ENCODE data around the gene CRACR2A. TPM values are rescaled to one million over a fixed set of nuclear protein-coding genes. Genes with fewer than 3 reads are reported as not detected.

Gene CRACR2A
- total RNA-seq, 2 donors from 2014 or later: 7.3 to 32.0 TPM

DNA sequence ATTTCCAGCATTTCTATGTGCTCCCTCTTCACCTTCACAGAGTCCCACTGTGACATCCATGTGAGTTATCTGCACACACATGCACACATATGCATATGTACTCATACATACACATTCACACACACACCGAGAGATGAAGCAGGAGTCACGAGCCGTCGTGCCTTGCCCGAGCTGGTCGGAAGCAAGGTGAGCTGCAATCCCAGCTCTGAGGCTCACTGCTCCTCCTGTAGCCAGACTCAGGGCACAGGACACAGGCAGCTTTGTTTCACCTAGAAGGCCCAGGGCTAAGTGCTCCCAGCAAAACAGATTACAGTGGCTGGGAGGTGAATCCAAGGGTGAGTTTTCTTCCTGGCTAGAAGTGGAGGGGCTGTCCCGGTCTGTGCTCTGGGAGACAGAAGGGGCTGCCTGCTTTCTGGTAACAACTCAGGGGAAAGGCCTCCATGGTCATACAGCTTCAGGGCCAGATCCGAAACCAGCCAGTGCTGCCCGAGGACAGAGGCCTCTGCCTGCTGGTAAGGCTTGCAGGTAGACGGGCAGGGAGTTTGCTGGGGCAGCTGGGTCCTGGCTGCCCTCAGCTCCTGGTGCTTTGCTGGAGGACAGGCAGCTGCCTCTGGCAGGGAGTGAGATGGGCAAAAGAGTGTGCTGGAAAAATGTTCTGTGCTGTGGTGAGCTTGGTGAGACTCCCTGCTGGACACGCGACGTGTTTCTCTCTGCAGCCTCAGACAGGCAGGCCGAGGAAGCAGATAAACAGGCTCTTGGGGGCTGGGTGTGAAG lies 123.7 kb downstream of the CRACR2A start:
- no peak overlapping the region for H3K27ac Mint-ChIP-seq
- peaks cover 21 to 24% of the 10 kb centered on the region in 2 donors for H3K36me3 Mint-ChIP-seq
- ATAC-seq: no peak
- no peaks in the 10 kb centered on the region for H3K9me3 Mint-ChIP-seq
- DNase-seq (ENCODE audit: low spot score in 2 of 2): no peak

- Mint-ChIP-seq H3K36me3 (peaks cover 21 to 24% of the 10 kb centered on the region in 2 donors), H3K9me3 (no peaks in the 10 kb centered on the region), H3K27ac (peak overlapping the region in 1 of 2 donors; percentile 6)
- DNase-seq (ENCODE audit: low spot score in 2 of 2): no peak
- ATAC-seq: no peak
Measured at GRCh38 chr12:3628629-3629028, 124.3 kb downstream of the CRACR2A start.

DNA sequence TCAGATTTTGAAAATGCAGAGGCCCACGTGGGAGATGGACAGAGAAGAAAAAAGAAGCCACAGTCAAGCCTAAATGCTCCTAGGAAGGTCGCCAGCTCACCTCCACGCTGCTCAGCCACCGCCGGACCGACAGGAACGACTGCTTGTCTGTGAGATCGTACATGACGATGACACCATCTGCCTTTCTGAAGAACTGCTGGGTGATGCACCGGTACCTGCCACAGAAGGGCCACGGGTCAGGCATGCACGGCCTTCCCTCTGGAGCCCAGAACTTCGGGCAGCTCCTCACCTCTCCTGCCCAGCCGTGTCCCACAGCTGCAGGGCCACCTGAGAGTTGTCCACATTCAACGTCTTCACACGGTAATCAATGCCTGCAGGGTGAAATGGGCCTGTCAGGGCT lies 125.6 kb downstream of the CRACR2A start:
- DNase-seq (ENCODE audit: low spot score in 2 of 2) (no peak), ATAC-seq (no peak)
- H3K9me3 Mint-ChIP-seq: no peaks in the 10 kb centered on the region
- H3K36me3 Mint-ChIP-seq: peaks cover 21 to 24% of the 10 kb centered on the region in 2 donors
- no peak overlapping the region for H3K27ac Mint-ChIP-seq

DNA sequence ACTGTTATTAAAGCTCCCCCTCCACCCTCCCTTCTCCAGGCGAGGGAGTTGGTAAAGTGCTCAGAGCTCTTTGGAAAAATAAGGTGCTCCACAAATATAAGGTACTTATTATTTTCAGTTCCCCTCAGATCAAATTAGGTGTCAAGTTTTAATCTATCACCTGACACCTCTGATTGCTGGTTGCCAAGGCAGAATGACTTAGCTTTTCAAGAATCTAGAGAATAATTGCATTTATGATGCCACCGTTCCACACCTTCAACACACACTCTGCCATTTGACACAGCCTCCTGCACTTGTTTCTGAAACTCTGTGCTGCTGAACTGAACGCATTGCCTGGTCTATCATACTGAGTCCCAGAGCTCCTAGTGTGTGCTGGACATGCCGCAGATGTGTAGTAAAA lies 128.6 kb downstream of the CRACR2A start:
- Mint-ChIP-seq H3K27ac (peak overlapping the region in 1 of 2 donors; percentile 38), H3K36me3 (peaks cover 17 to 25% of the 10 kb centered on the region in 2 donors), H3K9me3 (no peaks in the 10 kb centered on the region)
- ATAC-seq (no peak), DNase-seq (ENCODE audit: low spot score in 2 of 2) (no peak)

DNA sequence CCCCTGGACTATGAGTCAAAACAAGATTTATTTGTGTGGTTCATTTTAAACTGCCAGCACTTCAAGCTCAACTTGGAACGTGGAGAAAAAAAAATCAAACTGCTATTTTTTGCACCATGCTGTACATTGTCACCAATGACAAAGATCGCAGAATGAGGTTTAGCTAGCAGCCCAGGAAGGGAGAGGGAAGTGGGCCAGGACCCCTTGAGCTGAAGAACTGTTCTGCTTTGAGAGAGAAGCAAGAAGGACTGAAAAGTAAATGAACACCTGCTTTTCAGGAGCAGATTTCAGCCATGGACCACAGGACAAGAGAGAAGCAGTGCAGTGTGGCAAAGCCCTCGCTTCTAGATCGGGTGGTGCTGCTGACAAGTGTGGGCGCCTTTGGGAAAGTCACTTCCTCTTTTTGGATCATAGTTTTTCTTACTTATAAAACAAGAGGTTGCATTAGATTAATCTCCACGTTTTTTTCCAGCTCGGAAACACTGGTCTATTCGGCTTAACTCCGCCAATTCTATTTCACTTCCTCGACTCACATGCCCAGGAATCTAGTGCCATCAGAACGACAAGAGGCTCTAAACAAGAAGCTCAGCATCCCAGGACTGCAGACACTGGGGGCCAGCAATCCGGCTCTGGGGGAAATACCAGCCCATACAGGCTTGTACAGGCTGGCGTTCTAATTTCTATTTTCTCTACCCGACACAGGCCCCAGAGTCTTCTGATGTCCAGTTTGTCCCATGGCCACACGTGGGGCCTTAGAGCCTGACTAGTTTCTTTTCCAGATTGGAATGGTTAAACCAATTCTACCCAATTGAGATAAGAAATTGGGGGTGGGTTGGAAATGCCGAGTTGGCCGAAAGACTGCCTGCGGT lies 129.9 kb downstream of the CRACR2A start:
- no peak for ATAC-seq
- H3K27ac Mint-ChIP-seq: peak overlapping the region in 1 of 2 donors; percentile 47
- no peak for DNase-seq (ENCODE audit: low spot score in 2 of 2)
- H3K36me3 Mint-ChIP-seq: peaks cover 17 to 25% of the 10 kb centered on the region in 2 donors
- H3K9me3 Mint-ChIP-seq: no peaks in the 10 kb centered on the region

DNA sequence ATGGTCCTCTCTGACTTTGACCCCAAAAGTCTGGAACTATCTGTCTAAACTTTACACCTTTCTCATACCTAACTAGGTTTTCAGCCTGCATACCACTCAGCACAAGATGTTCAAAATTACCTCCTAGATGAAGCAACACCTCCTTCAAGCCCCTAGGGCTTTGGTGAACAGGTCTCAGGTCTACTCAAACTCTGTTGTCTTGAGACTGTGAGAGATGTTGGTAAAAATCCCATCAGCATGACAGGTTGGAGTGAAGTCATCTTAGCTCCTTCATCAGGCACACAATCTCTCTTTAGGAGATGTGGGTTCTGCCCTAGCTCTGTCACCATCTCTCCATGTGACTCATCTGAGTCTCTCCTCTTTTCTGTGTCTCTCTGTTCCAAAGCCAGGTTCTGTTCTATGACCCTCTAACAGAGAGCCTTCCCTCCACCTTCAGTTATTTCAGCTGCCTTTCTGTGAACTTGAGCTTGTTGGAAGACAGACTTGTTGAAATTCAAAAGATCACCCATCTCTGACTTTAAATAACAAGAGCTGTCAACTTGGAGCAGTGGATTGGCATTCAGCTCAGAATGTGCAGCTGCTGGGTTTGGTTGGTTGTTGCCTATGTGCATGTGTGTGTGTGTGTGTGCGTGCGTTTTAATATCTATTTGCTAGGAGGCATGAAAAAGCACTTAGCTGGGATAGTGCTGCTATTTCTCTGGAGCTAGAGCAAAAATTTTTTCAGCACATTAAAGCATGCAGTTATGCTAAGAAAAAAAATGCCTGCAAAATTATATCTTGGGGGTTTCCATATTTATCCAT lies 130.7 kb downstream of the CRACR2A start:
- no peak overlapping the region for H3K27ac Mint-ChIP-seq
- peak; percentile 34 to 86 for ATAC-seq

GRCh38 chr12:3620856-3621255 lies 132.1 kb downstream of the CRACR2A start:
- DNase-seq (ENCODE audit: low spot score in 2 of 2): no peak
- H3K27ac Mint-ChIP-seq: peak overlapping the region in 1 of 2 donors; percentile 21
- H3K36me3 Mint-ChIP-seq: peaks cover 9 to 11% of the 10 kb centered on the region in 2 donors
- ATAC-seq: no peak
- no peaks in the 10 kb centered on the region for H3K9me3 Mint-ChIP-seq

More for the DNA sequence above, 130.7 kb downstream of the CRACR2A start:
- Mint-ChIP-seq H3K36me3 (peaks cover 13 to 22% of the 10 kb centered on the region in 2 donors), H3K9me3 (no peaks in the 10 kb centered on the region)
- no peak for DNase-seq (ENCODE audit: low spot score in 2 of 2)

DNA sequence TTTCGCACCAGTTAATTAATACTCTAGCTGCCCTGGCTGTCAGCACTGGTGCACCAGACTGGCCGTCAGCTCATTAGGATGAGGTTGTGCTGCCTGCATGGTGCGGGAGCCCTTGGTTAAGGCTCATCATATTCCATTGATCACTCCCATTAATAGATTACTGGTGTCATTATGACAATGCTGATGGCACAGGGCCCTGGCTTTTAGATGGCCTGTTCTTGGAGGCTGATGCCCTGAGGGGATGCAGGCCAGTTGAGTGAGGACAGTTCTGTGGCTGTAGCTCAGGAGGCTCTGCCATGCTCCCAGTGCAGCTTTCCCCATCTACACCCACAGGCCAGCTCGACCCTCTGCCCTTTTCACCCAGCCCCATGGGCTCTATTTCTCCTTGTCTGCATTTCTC lies 135.3 kb downstream of the CRACR2A start:
- Mint-ChIP-seq H3K36me3 (peaks cover 28 to 30% of the 10 kb centered on the region in 2 donors), H3K9me3 (no peaks in the 10 kb centered on the region), H3K27ac (no peak overlapping the region)
- DNase-seq (ENCODE audit: low spot score in 2 of 2) (no peak), ATAC-seq (no peak)

GRCh38 chr12:3615862-3616261 lies 137.0 kb downstream of the CRACR2A start:
- Mint-ChIP-seq H3K27ac (peak overlapping the region in 1 of 2 donors; percentile 74), H3K36me3 (peaks cover 35 to 40% of the 10 kb centered on the region in 2 donors), H3K9me3 (peaks cover 4 to 5% of the 10 kb centered on the region in 2 donors)
- ATAC-seq: no peak
- no peak for DNase-seq (ENCODE audit: low spot score in 2 of 2)

GRCh38 chr12:3614806-3615466 lies 138.0 kb downstream of the CRACR2A start:
- Mint-ChIP-seq H3K27ac (peak overlapping the region in 1 of 2 donors; percentile 44), H3K9me3 (peaks cover 4 to 5% of the 10 kb centered on the region in 2 donors), H3K36me3 (peaks cover 31 to 36% of the 10 kb centered on the region in 2 donors)
- DNase-seq (ENCODE audit: low spot score in 2 of 2) (no peak), ATAC-seq (no peak)

- ATAC-seq (no peak), DNase-seq (ENCODE audit: low spot score in 2 of 2) (no peak)
- peaks cover 41 to 48% of the 10 kb centered on the region in 2 donors for H3K36me3 Mint-ChIP-seq
Measured at GRCh38 chr12:3613641-3614395, 139.1 kb downstream of the CRACR2A start.

DNA sequence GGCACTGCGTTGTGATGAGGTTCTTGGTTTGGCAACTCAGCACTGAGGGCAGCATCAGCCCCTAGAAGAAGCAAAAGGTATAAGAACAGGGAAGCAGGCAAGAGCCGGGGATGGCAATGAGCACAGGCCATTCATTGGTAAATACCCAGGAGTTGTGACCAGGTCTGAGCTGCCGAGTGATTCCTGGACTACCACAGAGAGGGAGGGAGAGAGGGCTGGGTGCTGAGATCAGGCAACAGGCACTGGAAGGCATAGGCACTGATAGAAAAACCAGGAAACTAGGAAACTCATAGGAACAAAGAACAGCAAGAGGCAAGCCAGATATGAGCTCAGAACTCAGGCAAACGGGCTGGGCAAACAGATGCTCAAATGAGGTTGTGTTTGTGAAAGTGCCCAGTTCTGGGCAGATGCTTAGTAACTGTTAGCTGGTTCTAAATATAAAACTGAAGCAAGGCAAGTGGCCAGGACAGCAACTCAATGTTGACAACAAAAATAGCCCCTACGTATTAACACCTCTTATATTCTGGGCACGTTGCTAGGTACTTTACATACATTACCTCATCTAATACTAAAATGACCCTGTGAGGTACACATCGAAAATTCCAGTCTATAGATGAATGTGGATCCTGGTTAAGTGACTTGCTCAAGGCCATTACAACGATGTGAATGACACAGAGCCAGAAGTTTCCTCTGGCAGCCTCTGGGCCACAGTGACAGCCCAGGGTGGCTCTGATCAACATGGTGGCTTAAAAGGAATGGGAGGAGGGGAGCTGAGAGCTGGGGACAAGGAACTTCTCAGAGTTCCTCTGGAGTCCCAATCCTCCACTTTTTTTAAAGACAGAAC lies 140.8 kb downstream of the CRACR2A start:
- H3K36me3 Mint-ChIP-seq: peaks cover 41 to 48% of the 10 kb centered on the region in 2 donors
- no peak overlapping the region for H3K27ac Mint-ChIP-seq
- no peak for ATAC-seq
- DNase-seq (ENCODE audit: low spot score in 2 of 2): no peak
- H3K9me3 Mint-ChIP-seq: peaks cover 4 to 5% of the 10 kb centered on the region in 2 donors

More at GRCh38 chr12:3613641-3614395, 139.1 kb downstream of the CRACR2A start:
- peaks cover 4 to 5% of the 10 kb centered on the region in 2 donors for H3K9me3 Mint-ChIP-seq
- peak overlapping the region in 1 of 2 donors; percentile 33 for H3K27ac Mint-ChIP-seq

DNA sequence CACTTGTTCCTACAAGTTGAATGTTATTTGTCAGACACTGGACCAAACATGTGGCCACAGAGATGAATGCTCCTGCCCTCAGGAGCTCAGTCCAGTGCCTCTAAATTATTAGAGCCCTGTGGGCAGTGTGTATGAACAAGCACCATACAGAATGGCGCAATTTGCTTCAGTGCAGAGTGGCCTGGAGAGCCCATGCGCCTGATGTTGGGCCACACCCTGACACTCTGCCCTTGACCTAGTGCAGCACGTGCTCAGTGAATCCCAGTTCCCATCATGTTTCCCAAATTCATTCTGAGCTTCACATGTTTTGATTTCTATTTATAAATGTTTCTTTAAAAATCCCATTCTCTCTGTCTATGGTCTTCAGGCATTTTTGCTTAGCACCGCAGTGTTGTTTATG lies 145.1 kb downstream of the CRACR2A start:
- H3K9me3 Mint-ChIP-seq: peaks cover 4 to 5% of the 10 kb centered on the region in 2 donors
- DNase-seq (ENCODE audit: low spot score in 2 of 2) (no peak), ATAC-seq (no peak)
- no peak overlapping the region for H3K27ac Mint-ChIP-seq
- H3K36me3 Mint-ChIP-seq: peaks cover 18 to 25% of the 10 kb centered on the region in 2 donors

DNA sequence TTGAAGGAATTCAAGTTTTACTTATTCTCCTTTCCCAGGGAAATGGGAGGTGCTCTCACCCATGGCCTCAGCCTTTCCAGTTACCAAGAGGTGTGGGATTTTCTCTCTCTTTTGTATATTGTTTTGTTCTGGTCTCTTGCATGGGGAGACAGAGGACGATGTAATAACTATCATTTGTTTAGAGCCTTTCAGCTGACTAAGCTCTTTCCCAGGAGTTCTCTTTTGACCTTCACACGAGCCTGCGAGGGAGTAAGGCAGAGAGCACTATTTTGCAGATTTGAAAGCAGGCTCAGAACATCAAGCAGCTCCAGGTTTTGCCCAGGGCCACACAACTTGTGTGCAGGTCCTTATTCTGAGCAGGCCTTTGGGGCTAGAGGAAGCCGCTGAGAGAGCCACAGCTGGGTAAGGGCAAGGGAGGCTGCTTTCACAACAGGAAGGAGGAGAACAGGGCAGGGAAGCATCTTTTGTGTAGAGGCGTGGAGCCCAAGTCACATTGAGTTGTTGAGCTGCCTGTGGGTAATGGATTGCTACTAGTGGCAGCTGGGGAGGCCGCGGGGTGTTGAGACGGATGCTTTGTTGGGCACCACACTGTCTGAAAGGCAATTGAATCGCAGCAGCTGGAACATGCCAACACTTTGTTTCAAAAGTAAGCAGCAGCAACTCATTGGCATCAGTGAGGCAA lies 145.7 kb downstream of the CRACR2A start:
- peaks cover 4 to 5% of the 10 kb centered on the region in 2 donors for H3K9me3 Mint-ChIP-seq
- DNase-seq (ENCODE audit: low spot score in 2 of 2) (no peak), ATAC-seq (no peak)
- H3K36me3 Mint-ChIP-seq: peaks cover 18 to 22% of the 10 kb centered on the region in 2 donors
- H3K27ac Mint-ChIP-seq: no peak overlapping the region
